ENCODE measurements around the gene MUC6.

Gene MUC6

DNA sequence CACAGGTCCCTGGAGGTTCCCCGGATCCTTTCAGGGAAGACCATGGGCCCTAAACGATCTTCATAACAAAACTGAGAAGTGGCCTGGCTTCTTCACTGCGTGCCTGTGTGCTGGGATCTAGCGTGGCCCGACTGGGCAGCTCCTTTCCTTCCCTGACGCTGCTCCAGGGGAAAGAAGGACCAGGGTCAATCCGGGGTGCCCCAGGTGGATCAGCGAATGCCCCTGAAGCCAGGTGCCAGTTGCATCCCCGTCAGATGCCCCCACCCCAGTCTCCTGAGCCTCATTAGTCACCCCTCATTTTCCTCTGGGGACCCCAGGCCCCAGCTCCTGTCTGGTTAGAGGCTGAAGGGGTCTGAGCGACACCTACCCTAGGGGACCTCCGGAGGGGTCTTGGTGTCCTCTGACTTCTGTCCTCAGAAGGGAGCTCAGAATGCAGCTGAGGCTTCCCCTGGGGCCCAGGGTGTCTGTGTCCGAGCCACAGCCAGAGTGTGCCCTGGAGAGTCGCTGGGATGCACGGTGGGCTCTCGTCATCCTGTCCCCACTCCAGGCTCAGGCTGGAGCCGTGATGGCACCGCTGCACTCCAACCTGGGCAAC, 18.7 kb upstream of the MUC6 start:
- Histone ChIP-seq H3K9me3 (ENCODE audit: control insufficient read depth, insufficient read depth, low read length) (no peaks in the 10 kb centered on the region), H3K9ac (ENCODE audit: low read depth, low read length) (no peak overlapping the region), H3K4me3 (ENCODE audit: low read depth, low read length) (no peak overlapping the region), H3K27me3 (ENCODE audit: control insufficient read depth, insufficient read depth, low read length) (no peaks in the 10 kb centered on the region), H3K36me3 (ENCODE audit: control insufficient read depth, insufficient read depth, low read length) (no peaks in the 10 kb centered on the region), H3K4me1 (ENCODE audit: control insufficient read depth, insufficient read depth, low read length) (no peaks in the 10 kb centered on the region)

DNA sequence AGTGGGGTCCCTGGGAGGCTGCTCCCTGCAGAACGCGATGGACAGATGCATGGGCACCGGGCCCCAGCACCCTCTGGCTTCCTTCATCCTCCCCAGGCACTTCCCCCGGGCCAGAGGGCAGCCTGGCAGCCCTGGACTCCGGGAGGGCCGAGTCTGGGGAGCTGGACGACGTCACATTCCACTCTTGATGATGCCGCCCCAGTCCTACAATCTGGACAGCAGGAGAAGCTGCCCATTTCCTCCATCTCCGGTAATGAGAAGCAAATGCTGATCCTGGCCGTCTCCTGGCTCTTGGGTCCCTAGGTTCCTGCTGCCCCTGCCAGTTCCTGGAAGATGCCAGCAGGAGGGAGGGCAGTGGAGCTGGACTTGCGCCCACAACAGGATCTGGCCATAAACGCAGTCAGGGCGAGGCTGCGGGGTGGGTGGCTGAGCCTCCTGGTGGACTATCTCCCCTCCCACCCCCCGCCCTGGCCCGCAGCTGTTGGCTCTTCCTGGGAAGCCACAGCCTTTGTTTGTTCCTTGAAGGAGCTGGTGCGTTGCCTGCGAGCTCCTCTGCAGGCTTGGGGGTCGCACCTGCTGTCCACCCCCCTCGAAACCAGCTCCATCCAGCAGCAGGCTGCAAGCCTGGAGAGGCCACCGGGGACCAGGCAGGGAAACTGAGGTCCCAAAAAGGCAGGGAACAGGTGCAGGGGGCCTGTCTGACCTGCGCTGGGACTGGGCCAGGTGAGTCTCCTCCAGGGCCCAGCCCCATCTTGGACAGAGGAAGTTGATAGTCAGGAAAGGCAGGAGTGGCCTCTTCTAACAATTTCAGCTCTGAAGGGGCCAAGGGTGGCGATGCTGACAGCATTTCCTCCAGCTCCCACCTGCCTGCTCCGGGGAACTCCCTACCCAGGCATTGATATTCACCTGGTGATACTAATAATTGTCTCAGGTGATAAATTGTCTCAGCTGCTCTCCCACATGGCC, 17.9 kb upstream of the MUC6 start:
- Histone ChIP-seq H3K4me3 (ENCODE audit: low read depth, low read length) (no peak overlapping the region), H3K27me3 (ENCODE audit: control insufficient read depth, insufficient read depth, low read length) (no peaks in the 10 kb centered on the region), H3K9me3 (ENCODE audit: control insufficient read depth, insufficient read depth, low read length) (no peaks in the 10 kb centered on the region), H3K9ac (ENCODE audit: low read depth, low read length) (no peak overlapping the region), H3K36me3 (ENCODE audit: control insufficient read depth, insufficient read depth, low read length) (no peaks in the 10 kb centered on the region), H3K4me1 (ENCODE audit: control insufficient read depth, insufficient read depth, low read length) (no peaks in the 10 kb centered on the region)

DNA sequence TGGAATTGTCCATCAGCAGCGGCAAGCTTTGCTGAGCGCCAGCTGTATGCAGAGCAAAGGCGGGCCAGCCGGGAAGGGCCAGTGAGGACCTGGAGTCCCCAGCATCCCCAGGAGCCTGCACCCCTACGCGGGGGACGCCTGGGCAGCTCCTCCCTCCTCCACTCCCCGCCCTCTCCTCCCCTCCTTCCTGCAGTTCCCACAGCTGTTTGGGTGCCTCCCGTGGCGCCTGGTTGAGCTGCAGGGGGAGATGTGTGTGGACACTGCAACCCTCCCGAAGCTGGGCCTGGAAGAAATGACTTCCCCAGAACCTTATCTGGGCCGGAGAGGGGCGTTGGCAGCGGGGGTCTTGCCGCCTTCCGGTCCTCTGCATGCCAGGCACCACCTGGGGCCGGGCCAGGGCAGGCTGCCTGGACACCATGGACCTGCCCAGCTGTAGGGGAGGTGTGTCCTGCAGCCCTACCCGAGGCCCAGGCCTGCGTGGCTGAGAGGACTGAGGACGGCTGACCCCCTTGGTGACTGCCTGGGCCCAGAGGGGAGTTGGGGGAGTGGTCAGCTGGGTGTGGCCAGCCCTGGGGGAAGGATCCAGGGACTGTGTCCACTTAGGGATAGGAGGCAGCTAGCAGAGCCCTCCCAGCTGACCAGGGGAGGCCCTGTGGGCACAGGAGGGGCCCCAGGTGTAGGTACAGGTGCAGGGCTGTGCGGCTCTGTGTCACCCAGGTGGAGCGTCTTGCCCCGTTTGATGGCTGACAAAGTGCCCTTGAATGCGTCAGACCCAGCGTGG, 16.8 kb upstream of the MUC6 start:
- Histone ChIP-seq H3K9ac (ENCODE audit: low read depth, low read length) (no peak overlapping the region), H3K9me3 (ENCODE audit: control insufficient read depth, insufficient read depth, low read length) (no peaks in the 10 kb centered on the region), H3K27me3 (ENCODE audit: control insufficient read depth, insufficient read depth, low read length) (no peaks in the 10 kb centered on the region), H3K4me1 (ENCODE audit: control insufficient read depth, insufficient read depth, low read length) (no peaks in the 10 kb centered on the region), H3K4me3 (ENCODE audit: low read depth, low read length) (no peak overlapping the region), H3K36me3 (ENCODE audit: control insufficient read depth, insufficient read depth, low read length) (no peaks in the 10 kb centered on the region)

DNA sequence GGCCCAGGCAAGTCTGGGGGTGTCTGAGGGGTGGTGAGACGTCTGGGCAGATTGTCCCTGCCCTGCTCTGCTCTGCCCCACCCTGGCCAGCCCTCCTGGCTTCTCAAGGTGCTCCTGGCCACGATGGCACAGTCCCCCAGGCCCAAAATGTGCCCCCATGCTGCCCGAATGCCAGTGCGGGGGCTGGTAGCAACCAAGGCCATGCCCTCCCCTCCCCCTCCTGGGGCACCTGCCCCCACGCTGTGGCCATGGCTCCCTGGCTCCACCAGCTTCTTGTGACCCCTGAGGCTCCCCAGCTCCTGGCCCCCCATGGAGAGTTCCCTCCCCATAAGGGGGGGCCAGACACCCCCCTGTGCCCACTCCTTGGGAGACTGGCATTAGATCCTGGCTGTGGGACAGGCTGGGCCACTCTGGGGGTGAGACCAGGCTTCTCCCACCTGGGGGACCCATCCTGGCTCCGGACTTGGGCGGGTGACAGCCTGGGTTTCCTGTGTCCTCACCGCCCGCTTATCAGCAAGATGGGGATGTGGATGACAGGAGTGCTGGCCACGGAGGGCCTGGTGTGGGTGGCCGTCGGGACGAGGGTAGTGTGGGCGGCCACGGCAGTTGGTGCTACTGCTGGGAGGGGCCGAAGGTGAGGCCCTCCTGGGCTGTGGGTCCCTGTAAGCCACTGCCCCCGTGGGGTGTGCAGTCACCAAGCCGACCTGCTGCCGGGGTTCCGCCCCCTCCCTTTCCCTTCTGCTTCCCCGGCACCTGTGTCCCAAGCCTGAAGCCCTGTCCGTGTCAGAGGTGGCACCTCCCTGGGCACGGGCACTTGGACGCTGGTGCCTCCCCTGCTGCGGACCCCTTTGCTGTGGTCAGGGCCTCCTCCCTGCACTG, 15.9 kb upstream of the MUC6 start:
- H3K9me3 ChIP-seq (ENCODE audit: control insufficient read depth, insufficient read depth, low read length), result no peaks in the 10 kb centered on the region
- no peaks in the 10 kb centered on the region for H3K4me1 ChIP-seq (ENCODE audit: control insufficient read depth, insufficient read depth, low read length)
- H3K36me3 ChIP-seq (ENCODE audit: control insufficient read depth, insufficient read depth, low read length), result no peaks in the 10 kb centered on the region
- no peak overlapping the region for H3K4me3 ChIP-seq (ENCODE audit: low read depth, low read length)
- no peaks in the 10 kb centered on the region for H3K27me3 ChIP-seq (ENCODE audit: control insufficient read depth, insufficient read depth, low read length)
- H3K9ac ChIP-seq (ENCODE audit: low read depth, low read length), result no peak overlapping the region

DNA sequence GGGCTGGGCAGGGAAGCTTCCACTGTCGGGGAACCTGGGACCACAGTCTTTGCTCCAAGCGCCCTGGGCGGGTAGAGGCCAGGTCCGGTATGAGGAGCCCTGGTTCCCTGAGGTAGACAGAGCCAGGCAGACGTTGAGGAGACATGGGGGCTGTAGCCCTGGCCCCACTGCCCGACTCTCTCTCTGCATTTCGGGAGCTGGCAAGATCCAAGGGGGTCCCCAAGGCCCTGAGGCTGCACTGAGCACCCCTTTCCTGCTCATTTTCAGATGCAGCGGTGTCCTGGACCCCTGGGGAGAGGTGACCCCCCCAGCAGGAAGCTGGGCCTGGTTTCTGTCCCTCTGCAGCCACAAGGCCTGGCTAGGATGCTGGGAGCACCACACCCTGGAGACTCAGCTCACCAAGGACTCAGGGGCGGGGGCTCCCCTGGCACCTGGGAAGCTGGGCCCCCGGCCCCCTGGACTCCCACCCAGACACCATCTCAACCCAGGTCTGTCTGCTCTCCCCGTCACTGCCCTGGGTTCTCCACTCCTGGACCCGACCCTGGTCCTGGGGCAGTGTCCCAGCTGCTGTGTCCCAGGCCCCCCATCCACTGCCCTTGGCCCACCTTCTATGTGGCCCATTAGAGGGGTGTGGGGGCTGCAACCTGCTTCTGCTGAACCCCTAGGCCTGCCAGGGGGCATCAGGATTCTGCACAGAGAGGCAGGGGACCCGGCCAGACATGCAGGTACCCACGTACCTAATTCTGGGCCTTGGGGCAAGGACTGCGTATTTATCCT, 15.0 kb upstream of the MUC6 start:
- Histone ChIP-seq H3K9ac (ENCODE audit: low read depth, low read length) (no peak overlapping the region), H3K4me3 (ENCODE audit: low read depth, low read length) (no peak overlapping the region), H3K9me3 (ENCODE audit: control insufficient read depth, insufficient read depth, low read length) (no peaks in the 10 kb centered on the region), H3K27me3 (ENCODE audit: control insufficient read depth, insufficient read depth, low read length) (no peaks in the 10 kb centered on the region), H3K4me1 (ENCODE audit: control insufficient read depth, insufficient read depth, low read length) (no peaks in the 10 kb centered on the region), H3K36me3 (ENCODE audit: control insufficient read depth, insufficient read depth, low read length) (no peaks in the 10 kb centered on the region)

DNA sequence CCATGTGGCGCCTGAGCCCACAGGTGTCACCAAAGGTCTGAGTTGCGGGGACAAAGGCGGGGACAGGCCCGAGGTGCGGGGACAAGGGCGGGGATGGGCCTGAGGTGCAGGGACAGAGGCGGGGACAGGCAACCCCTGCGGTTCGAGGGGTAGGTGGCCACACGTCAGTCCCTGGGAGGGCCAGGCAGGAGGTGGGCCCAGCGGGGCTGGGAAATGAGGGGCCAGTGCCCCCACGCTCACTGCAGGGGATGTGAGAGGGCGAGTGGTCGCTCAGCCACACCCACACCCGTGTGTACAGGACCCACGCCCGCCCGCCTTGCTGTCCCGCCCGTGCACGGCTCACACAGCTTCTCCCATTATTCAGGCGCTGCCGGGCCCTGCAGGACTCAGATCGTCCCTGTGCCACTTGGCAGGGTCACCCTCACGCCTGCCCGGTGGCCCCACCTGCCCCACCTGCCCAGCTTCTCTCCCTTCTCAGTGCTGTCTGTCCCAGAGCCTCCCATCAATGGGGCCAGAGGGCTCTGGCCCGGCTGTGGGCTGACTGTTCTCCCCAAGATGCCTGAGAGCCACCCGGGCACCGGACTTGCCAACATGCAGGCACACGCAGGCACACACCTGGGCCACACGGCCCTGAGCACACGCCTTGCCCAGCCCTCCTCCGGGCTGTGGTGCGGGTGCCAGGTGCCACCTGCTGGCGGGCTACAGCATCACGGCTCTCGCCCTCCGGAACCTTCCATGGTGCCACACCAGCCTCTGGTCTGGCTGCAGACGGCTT, 14.2 kb upstream of the MUC6 start:
- Histone ChIP-seq H3K9me3 (ENCODE audit: control insufficient read depth, insufficient read depth, low read length) (no peaks in the 10 kb centered on the region), H3K36me3 (ENCODE audit: control insufficient read depth, insufficient read depth, low read length) (no peaks in the 10 kb centered on the region), H3K4me3 (ENCODE audit: low read depth, low read length) (no peak overlapping the region), H3K27me3 (ENCODE audit: control insufficient read depth, insufficient read depth, low read length) (no peaks in the 10 kb centered on the region), H3K9ac (ENCODE audit: low read depth, low read length) (no peak overlapping the region), H3K4me1 (ENCODE audit: control insufficient read depth, insufficient read depth, low read length) (no peaks in the 10 kb centered on the region)

DNA sequence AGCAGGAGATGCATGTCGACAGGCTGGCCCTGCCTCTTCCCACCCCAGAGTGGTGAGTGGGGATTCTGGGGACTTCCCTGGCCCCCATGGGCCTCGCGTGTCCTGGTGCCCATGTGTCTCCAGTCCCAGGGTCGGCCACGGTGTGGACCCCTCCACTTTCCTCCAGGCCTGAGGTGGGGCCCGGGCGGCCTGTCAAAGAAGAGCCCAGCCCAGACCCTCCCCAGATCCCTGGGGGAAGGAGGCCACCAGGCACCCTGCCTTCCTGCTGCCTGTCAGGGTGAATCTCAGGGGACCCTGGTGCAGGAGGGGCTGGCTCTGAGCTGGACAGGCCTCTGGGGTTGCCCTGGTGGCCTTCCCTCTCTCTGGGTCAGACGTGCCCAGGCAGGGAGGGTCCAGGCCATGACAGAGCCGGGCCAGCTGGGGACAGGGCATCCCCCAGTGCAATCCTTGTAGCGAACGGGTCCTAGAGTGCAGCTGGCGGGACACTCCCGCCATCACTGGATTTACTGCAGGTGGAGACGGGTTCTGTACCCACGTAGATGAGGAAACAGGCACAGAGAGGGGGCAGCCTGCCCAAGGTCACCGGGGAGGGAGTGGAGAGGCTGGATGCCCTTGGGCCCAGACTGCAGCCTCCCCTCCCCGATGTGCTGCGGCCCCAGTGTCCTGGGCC, 13.5 kb upstream of the MUC6 start:
- Histone ChIP-seq H3K4me1 (ENCODE audit: control insufficient read depth, insufficient read depth, low read length) (no peaks in the 10 kb centered on the region), H3K27me3 (ENCODE audit: control insufficient read depth, insufficient read depth, low read length) (no peaks in the 10 kb centered on the region), H3K9ac (ENCODE audit: low read depth, low read length) (no peak overlapping the region), H3K9me3 (ENCODE audit: control insufficient read depth, insufficient read depth, low read length) (no peaks in the 10 kb centered on the region), H3K36me3 (ENCODE audit: control insufficient read depth, insufficient read depth, low read length) (no peaks in the 10 kb centered on the region), H3K4me3 (ENCODE audit: low read depth, low read length) (no peak overlapping the region)

DNA sequence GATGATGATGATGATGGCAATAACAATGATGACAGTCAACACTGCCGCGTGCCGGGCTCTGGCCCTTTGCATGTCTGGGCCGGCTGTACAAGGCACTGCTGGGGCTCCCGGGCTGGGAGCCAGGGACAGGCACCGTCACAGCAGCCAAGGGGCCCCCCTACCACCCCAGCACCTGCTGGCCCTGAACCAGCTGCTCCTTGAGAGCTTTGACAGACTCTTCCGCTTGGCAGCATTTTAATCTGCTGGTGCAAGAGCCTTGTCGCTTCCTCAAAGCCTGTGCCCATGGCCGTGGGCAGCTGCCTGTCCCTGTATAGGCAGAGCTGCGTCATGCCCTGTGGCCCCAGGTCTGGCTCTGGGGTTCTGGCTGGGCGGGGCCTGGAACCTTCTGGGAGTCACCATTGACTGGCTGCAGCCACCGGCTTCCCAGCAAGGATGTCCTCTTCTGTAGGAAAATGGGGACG, 12.9 kb upstream of the MUC6 start:
- no peaks in the 10 kb centered on the region for H3K36me3 ChIP-seq (ENCODE audit: control insufficient read depth, insufficient read depth, low read length)
- H3K4me1 ChIP-seq (ENCODE audit: control insufficient read depth, insufficient read depth, low read length), result no peaks in the 10 kb centered on the region
- H3K9me3 ChIP-seq (ENCODE audit: control insufficient read depth, insufficient read depth, low read length), result no peaks in the 10 kb centered on the region
- no peaks in the 10 kb centered on the region for H3K27me3 ChIP-seq (ENCODE audit: control insufficient read depth, insufficient read depth, low read length)
- no peak overlapping the region for H3K9ac ChIP-seq (ENCODE audit: low read depth, low read length)
- no peak overlapping the region for H3K4me3 ChIP-seq (ENCODE audit: low read depth, low read length)

DNA sequence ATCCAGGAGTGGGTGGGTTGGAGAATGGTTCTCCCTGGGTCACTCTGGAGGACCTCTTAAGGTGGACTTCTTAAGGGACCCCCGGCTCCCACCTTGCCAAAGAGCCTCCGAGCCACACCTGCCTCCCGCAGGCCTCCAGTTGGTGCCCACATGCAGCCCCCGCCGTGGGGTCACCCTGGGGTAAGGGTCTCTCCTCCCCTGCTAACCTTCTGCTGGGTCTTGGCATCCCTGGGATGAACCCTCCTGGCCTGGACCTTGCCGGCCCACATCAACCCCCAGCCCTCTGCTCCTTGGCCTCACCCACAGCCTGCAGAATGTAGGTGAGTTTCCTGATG, 12.5 kb upstream of the MUC6 start:
- H3K36me3 ChIP-seq (ENCODE audit: control insufficient read depth, insufficient read depth, low read length), result no peaks in the 10 kb centered on the region
- no peaks in the 10 kb centered on the region for H3K4me1 ChIP-seq (ENCODE audit: control insufficient read depth, insufficient read depth, low read length)
- H3K9me3 ChIP-seq (ENCODE audit: control insufficient read depth, insufficient read depth, low read length), result no peaks in the 10 kb centered on the region
- H3K4me3 ChIP-seq (ENCODE audit: low read depth, low read length), result no peak overlapping the region
- H3K9ac ChIP-seq (ENCODE audit: low read depth, low read length), result no peak overlapping the region
- no peaks in the 10 kb centered on the region for H3K27me3 ChIP-seq (ENCODE audit: control insufficient read depth, insufficient read depth, low read length)

All from iPS-15b (cell line).